ENCODE results near the gene RAB20.

DNA sequence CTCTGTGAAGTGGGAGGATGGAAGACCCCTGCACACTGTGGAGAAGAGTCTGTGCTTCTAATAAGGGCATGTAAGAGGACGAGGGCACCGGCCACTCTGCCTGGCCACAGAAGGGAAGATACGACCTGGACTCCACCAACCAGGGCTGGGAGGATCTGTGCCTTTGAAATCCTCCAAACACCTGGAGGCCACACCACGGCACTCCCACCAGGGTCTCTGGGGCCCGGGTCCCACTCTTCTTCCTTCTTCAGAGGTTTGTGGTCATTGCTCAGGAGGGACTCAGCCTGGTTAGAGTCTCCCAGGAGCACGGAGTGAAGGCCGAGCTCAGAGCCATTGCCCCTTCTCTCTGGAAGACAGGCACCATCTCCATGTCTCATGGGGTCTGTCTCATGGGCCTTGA lies 42.0 kb downstream of the RAB20 start:
- TF ChIP-seq CTCF (optimal IDR thresholded peaks at IDR 0.05 in 1 of 3, IDR thresholded peaks at IDR 0.05 in 1 of 3, conservative IDR thresholded peaks at IDR 0.05 in 1 of 3; ENCODE audit: extremely low read depth in 1 of 3, insufficient read depth in 2 of 3, low read length in 3 of 3) (no peak), EZH2 (IDR thresholded peaks at IDR 0.05; ENCODE audit: low read length) (no peak)

Measured in keratinocyte (primary cell).